ENCODE results near the gene POLH. TPM values are rescaled to one million over a fixed set of nuclear protein-coding genes. Genes with fewer than 3 reads are reported as not detected.

Gene POLH
- total and polyA plus RNA-seq, 9 of the 15 experiments (the other 6 are each of a cell fraction or from before 2014, with no cell fraction given) = 5.8 to 31.6 (median 20.6) TPM

DNA sequence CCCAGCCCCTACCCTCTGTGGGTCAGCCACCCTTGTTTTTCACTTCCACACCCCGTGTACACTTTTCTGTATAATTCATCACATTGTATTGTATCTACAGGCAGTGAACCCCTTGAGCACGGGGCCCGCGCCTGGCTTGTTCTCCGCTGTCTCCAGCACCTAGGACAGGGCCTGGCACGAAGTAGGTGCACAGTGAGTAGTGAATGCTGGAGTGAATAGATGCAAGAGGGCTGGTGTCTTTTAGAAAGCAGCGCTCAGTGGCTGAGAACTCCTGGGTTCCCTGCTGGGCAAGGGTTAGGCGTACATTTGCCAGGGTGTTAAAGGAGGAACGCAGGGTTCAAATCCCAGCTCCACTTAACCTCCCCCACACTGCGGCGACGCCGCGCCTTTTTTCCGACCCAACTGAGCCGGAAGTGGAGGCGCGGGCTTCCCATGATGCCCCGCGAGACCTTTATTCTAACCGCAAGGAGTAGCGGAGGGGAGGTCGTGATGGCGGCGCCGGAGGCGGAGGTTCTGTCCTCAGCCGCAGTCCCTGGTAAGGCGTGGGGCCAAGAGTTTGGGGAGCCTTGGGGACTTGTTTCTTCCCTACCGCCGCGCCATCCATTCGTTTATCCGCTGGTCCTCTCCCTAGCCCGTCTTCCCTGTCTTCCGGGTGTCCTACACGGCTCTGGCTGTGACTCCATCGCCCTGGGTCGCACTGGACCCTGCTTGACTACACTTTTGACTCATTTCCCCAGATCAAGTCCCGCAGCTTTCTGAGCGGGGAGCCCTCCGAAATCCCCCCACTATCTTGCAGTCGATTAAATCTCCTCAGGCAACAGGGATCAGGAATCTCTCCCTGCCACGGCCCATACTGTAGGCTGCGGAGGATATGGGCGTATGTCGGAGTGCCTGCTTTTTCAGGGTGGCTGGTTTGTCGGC lies 59.7 kb downstream of the POLH start, which contains the start of gene MAD2L1BP (continued):
- TF ChIP-seq, protein P1, sequence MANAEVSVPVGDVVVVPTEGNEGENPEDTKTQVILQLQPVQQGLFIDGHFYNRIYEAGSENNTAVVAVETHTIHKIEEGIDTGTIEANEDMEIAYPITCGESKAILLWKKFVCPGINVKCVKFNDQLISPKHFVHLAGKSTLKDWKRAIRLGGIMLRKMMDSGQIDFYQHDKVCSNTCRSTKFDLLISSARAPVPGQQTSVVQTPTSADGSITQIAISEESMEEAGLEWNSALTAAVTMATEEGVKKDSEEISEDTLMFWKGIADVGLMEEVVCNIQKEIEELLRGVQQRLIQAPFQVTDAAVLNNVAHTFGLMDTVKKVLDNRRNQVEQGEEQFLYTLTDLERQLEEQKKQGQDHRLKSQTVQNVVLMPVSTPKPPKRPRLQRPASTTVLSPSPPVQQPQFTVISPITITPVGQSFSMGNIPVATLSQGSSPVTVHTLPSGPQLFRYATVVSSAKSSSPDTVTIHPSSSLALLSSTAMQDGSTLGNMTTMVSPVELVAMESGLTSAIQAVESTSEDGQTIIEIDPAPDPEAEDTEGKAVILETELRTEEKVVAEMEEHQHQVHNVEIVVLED (CRISPR knock-in tag; IDR thresholded peaks at IDR 0.05) = no peak; the same call in 1 of the 2 replicates
- TF ChIP-seq RCOR1 (IDR thresholded peaks at IDR 0.05; ENCODE audit: borderline replicate concordance in 1 of 2, low read depth in 2 of 2, low read length in 2 of 2) (peak; percentile 90 to 98), ZNF124 (CRISPR knock-in tag; IDR thresholded peaks at IDR 0.05) (no peak), ZNF589 (CRISPR knock-in tag; IDR thresholded peaks at IDR 0.05; ENCODE audit: low read depth) (peak; percentile 86; the same call in 1 of the 2 replicates), ARHGAP35 (IDR thresholded peaks at IDR 0.05; ENCODE audit: partially characterized antibody) (no peak), IFI16 (CRISPR knock-in tag; IDR thresholded peaks at IDR 0.05) (no peak), XRCC5 (IDR thresholded peaks at IDR 0.05; ENCODE audit: low read depth, low read length) (no peak; the same call in 1 of the 2 replicates), CAMTA2 (CRISPR knock-in tag; conservative IDR thresholded peaks at IDR 0.05) (no peak), TEAD2 (tag; IDR thresholded peaks at IDR 0.05) (no peak), SIN3A (IDR thresholded peaks at IDR 0.05; ENCODE audit: borderline replicate concordance in 2 of 2, control insufficient read depth in 1 of 2, low read depth in 2 of 2, low read length in 2 of 2) (peak; percentile 80), ZNF316 (IDR thresholded peaks at IDR 0.05) (0 out of 2 replicates have a peak, but pooled peaks have one; percentile 6), CBFA2T3 (IDR thresholded peaks at IDR 0.05) (peak; percentile 64), NFYB (IDR thresholded peaks at IDR 0.05; ENCODE audit: extremely low read depth, insufficient read length) (no peak), RHOXF2B (CRISPR knock-in tag; conservative IDR thresholded peaks at IDR 0.05) (no peak), ZFPM2 (CRISPR knock-in tag; IDR thresholded peaks at IDR 0.05) (no peak), EWSR1 (IDR thresholded peaks at IDR 0.05; ENCODE audit: borderline replicate concordance, low read depth, partially characterized antibody) (no peak), SMARCA4 (IDR thresholded peaks at IDR 0.05) (peak; percentile 72; the same call in 1 of the 2 replicates), HIVEP1 (CRISPR knock-in tag; IDR thresholded peaks at IDR 0.05) (peak; percentile 51; the same call in 1 of the 2 replicates), CBX2 (IDR thresholded peaks at IDR 0.05; ENCODE audit: insufficient read depth, low read length, poor library complexity, severe bottlenecking) (no peak)
- TF ChIP-seq, protein P2, sequence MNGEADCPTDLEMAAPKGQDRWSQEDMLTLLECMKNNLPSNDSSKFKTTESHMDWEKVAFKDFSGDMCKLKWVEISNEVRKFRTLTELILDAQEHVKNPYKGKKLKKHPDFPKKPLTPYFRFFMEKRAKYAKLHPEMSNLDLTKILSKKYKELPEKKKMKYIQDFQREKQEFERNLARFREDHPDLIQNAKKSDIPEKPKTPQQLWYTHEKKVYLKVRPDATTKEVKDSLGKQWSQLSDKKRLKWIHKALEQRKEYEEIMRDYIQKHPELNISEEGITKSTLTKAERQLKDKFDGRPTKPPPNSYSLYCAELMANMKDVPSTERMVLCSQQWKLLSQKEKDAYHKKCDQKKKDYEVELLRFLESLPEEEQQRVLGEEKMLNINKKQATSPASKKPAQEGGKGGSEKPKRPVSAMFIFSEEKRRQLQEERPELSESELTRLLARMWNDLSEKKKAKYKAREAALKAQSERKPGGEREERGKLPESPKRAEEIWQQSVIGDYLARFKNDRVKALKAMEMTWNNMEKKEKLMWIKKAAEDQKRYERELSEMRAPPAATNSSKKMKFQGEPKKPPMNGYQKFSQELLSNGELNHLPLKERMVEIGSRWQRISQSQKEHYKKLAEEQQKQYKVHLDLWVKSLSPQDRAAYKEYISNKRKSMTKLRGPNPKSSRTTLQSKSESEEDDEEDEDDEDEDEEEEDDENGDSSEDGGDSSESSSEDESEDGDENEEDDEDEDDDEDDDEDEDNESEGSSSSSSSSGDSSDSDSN (IDR thresholded peaks at IDR 0.05; ENCODE audit: borderline replicate concordance in 1 of 2, low read depth in 2 of 2, low read length in 2 of 2) = no peak; a peak in 1 of 4 replicates
- TF ChIP-seq, protein P3, sequence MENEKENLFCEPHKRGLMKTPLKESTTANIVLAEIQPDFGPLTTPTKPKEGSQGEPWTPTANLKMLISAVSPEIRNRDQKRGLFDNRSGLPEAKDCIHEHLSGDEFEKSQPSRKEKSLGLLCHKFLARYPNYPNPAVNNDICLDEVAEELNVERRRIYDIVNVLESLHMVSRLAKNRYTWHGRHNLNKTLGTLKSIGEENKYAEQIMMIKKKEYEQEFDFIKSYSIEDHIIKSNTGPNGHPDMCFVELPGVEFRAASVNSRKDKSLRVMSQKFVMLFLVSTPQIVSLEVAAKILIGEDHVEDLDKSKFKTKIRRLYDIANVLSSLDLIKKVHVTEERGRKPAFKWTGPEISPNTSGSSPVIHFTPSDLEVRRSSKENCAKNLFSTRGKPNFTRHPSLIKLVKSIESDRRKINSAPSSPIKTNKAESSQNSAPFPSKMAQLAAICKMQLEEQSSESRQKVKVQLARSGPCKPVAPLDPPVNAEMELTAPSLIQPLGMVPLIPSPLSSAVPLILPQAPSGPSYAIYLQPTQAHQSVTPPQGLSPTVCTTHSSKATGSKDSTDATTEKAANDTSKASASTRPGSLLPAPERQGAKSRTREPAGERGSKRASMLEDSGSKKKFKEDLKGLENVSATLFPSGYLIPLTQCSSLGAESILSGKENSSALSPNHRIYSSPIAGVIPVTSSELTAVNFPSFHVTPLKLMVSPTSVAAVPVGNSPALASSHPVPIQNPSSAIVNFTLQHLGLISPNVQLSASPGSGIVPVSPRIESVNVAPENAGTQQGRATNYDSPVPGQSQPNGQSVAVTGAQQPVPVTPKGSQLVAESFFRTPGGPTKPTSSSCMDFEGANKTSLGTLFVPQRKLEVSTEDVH (IDR thresholded peaks at IDR 0.05; ENCODE audit: low read depth, partially characterized antibody) = peak; percentile 89
